Tibial nerve (tissue), 4 donors: ENCODE measurements around the gene AMD1. TPM values are rescaled to one million over a fixed set of nuclear protein-coding genes. Genes with fewer than 3 reads are reported as not detected.
"Not testable (repeated sequence)": the region's sequence is repeated elsewhere in the genome, so short reads cannot be mapped to it uniquely, and the experiment has no call there.

Experiments used
- DNase-seq, 2 donors: peaks; one replicate each; pipeline ENCODE4 v3.0.0-alpha.2; 2019; ENCODE audit warnings: low spot score in 2 of 2
- H3K27ac ChIP-seq, 4 donors: fragments of 200-600 bp; sonication (generic) in 3 of 4; one replicate each; pipeline ENCODE4 v1.5.1; 2017 to 2019; ENCODE audit warnings: mild to moderate bottlenecking in 1 of 4
- H3K27me3 ChIP-seq, 2 donors: fragments of 200-600 bp; sonication (generic) in 1 of 2; one replicate each; pipeline versions ENCODE4 v1.5.1 to v1.6.0; 2017 to 2019
- H3K36me3 ChIP-seq, 3 donors: fragments of 200-600 bp; sonication (generic); one replicate each; pipeline ENCODE4 v1.5.1; 2018 to 2019
- H3K4me1 ChIP-seq, 4 donors: fragments of 200-600 bp; sonication (generic) in 3 of 4; one replicate each; pipeline ENCODE4 v1.5.1; 2017 to 2019
- H3K4me3 ChIP-seq, 4 donors: fragments of 200-600 bp; sonication (generic) in 3 of 4; one replicate each; pipeline ENCODE4 v1.5.1; 2017 to 2019; ENCODE audit warnings: mild to moderate bottlenecking in 1 of 4, moderate library complexity in 1 of 4
- H3K9me3 ChIP-seq, 4 donors: fragments of 200-600 bp; sonication (generic) in 3 of 4; one replicate each; pipeline ENCODE4 v1.5.1; 2017 to 2019
- EP300 ChIP-seq, 2 donors: sonication (generic); formaldehyde crosslinking; IDR thresholded peaks; one replicate each; pipeline ENCODE4 v1.6.1; 2017; ENCODE audit warnings: antibody characterized with exemption in 2 of 2, mild to moderate bottlenecking in 1 of 2
- POLR2A ChIP-seq, 2 donors: fragments of 450-650 bp; IDR thresholded peaks; one replicate each; pipeline ENCODE4 v1.6.1; 2017; ENCODE audit warnings: antibody characterized with exemption in 2 of 2, mild to moderate bottlenecking in 2 of 2, moderate library complexity in 2 of 2
- WGBS, 2 donors: methylation state at CpG; one replicate each; pipeline ENCODE4 v1.1.5; 2018; 5-methylcytosine and 5-hydroxymethylcytosine counted together
- total RNA-seq, 4 donors: library from RNA; depleted of rRNA; stranded (reverse); fragments of >200 nt; gene quantifications; one replicate each; pipeline ENCODE4 v1.1.0, GENCODE V29; 2016
- TF ChIP-seq, protein P1 (sequence below), 5 experiments: fragments of 200-600 bp in 3 of 5; fragments of 450-650 bp in 2 of 5; sonication (generic) in 3 of 5; IDR thresholded peaks; one replicate each; pipeline ENCODE4 v1.5.1; 2016 to 2019; ENCODE audit warnings: antibody characterized with exemption in 5 of 5, mild to moderate bottlenecking in 3 of 5, moderate library complexity in 2 of 5

The AMD1 gene
- total RNA-seq = 10 to 100 TPM; 61.8 to 95.0 (median 81.8) TPM

DNA sequence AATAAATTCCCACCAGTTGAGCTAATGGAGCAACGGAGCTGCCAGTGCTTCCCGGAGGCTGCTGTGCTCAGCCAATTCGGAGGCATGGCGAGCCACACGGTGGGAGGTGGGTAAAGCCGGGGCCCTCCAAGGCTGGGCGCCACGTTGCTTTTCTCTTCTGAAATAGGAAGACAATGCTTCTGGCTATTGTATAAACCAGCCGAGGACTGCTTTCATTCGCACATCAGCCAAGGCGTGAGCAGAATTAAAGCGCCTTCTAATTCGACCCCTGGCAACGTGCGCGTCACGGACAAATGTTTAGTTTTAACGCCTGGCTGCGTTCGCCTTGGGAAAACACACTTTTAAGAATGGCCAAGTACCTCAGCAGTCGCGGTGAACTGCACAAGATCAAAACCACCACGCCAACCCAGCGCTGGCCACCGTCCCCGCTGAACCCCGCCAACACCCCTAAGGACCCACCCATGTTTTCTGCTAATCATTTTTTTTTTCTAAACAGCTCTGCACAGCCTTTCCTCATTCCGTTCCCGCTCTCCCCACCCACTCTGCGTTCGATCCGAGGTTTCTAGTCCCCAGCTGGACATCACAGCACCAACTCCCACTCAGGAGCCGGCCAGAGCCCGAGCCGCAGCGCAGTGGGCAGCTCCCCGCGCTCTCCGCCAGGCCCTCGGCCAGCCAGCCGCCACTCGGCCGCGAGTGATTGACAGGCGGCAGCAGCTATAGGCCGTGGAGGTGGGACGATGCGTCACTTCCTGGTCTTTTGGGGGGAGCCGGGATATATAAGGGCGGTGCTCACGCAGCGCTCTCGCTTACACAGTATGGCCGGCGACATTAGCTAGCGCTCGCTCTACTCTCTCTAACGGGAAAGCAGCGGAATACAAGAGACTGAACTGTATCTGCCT is at the start of gene AMD1:
Gene AMD1 (plus strand): TSS at position 805 of the 899 bp plus-strand sequence. CDS start 321 bp downstream, outside the sequence.
- no peaks in the 10 kb centered on the region for H3K36me3 ChIP-seq
- 0 to 1% methylated on average over 57 to 59 of the region's 59 CpGs for WGBS, 2 donors
- H3K27me3 ChIP-seq = no peaks in the 10 kb centered on the region
- peak; percentile 97 to 98 for DNase-seq
- no peaks in the 10 kb centered on the region for H3K9me3 ChIP-seq
- H3K4me1 ChIP-seq = peaks cover 0 to 35% (median 21%) of the 10 kb centered on the region in 4 donors
- TF ChIP-seq POLR2A (IDR thresholded peaks at IDR 0.05) = peak; percentile 99
- TF ChIP-seq, protein P1, sequence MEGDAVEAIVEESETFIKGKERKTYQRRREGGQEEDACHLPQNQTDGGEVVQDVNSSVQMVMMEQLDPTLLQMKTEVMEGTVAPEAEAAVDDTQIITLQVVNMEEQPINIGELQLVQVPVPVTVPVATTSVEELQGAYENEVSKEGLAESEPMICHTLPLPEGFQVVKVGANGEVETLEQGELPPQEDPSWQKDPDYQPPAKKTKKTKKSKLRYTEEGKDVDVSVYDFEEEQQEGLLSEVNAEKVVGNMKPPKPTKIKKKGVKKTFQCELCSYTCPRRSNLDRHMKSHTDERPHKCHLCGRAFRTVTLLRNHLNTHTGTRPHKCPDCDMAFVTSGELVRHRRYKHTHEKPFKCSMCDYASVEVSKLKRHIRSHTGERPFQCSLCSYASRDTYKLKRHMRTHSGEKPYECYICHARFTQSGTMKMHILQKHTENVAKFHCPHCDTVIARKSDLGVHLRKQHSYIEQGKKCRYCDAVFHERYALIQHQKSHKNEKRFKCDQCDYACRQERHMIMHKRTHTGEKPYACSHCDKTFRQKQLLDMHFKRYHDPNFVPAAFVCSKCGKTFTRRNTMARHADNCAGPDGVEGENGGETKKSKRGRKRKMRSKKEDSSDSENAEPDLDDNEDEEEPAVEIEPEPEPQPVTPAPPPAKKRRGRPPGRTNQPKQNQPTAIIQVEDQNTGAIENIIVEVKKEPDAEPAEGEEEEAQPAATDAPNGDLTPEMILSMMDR (IDR thresholded peaks at IDR 0.05) = peak in 2 of 5 experiments; percentile 51 to 53
- TF ChIP-seq EP300 (IDR thresholded peaks at IDR 0.05) = peak in 1 of 2 donors; percentile 100
- H3K4me3 ChIP-seq = peak within 1 kb of the TSS; percentile 68 to 85 (median 72)
- H3K27ac ChIP-seq = peak within 1 kb of the TSS; percentile 78 to 97 (median 91)

DNA sequence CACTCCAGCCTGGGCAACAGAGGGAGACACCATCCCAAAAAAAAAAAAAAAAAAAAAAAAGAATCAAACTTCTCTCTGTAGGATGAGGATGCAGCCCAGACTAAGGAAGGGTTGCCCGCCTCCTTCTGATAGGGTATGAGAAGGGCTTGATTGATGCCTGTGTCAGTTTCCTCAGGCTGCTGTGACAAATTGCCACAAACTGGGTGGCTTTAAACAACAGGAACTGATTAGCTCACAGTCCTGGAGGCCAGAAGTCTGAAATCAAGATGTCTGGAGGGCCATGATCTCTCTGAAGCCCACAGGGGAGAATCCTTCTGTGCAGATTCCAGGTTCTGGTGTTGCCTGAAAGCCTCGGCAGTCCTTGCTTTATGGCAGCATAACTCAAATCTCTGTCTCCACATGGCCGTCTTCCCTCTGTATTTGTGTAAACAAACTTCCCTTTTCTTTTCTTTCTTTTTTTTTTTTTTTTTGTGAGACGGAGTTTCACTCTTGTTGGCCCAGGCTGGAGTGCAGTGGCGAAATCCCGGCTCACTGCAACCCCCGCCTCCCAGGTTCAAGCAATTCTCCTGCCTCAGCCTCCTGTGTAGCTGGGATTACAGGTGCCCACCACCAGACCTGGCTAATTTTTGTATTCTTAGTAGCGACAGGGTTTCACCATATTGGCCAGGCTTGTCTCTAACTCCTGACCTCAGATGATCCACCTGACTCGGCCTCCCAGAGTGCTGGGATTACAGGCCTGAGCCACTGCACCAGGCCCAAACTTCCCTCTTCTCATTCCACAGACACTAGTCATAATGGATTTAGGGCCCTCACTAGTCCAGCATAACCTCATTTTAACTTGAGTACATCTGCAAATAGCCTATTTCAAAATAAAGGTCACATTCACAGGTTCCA is 48.1 kb upstream of the AMD1 start:
- Histone ChIP-seq H3K36me3 (no peaks in the 10 kb centered on the region), H3K4me1 (peaks cover 0 to 19% (median 5%) of the 10 kb centered on the region in 4 donors), H3K4me3 (no peak overlapping the region), H3K9me3 (no peaks in the 10 kb centered on the region), H3K27ac (peak overlapping the region in 2 of 4 donors; percentile 65 to 77), H3K27me3 (no peaks in the 10 kb centered on the region)
- peak in 1 of 2 donors; percentile 12 for DNase-seq
- TF ChIP-seq POLR2A (IDR thresholded peaks at IDR 0.05) = no peak
- no peak for TF ChIP-seq EP300 (IDR thresholded peaks at IDR 0.05)
- WGBS, 2 donors = 61 to 67% methylated on average over 9 of the region's 9 CpGs

DNA sequence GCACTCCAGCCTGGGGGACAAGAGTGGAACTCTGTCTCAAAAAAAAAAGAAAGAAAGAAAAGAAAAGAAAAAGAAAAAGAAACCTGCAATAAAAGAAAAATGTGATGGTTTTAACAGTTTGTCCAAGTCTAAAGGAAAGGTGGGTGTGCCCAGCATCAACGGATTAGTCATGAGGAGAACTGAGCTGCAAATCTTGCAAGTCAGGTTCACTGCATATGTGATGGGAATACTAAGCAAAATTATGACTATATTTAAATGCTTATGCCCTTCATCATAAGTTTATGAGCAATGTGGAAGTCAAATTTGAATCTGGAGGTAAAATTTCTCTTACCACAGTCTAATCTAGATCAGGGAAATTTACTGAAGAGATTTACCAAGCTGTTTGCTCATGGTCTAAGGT is 46.2 kb upstream of the AMD1 start:
- no peaks in the 10 kb centered on the region for H3K9me3 ChIP-seq
- DNase-seq = no peak
- TF ChIP-seq POLR2A (IDR thresholded peaks at IDR 0.05) (no peak), EP300 (IDR thresholded peaks at IDR 0.05) (no peak)
- TF ChIP-seq, protein P1 (IDR thresholded peaks at IDR 0.05) = no peak
- no peak overlapping the region for H3K4me3 ChIP-seq
- no peaks in the 10 kb centered on the region for H3K4me1 ChIP-seq
- no peaks in the 10 kb centered on the region for H3K27me3 ChIP-seq
- 69 to 72% methylated on average over 1 of the region's 1 CpG for WGBS, 2 donors
- H3K27ac ChIP-seq = no peak overlapping the region
- peaks cover 0 to 5% (median 0%) of the 10 kb centered on the region in 3 donors for H3K36me3 ChIP-seq

DNA sequence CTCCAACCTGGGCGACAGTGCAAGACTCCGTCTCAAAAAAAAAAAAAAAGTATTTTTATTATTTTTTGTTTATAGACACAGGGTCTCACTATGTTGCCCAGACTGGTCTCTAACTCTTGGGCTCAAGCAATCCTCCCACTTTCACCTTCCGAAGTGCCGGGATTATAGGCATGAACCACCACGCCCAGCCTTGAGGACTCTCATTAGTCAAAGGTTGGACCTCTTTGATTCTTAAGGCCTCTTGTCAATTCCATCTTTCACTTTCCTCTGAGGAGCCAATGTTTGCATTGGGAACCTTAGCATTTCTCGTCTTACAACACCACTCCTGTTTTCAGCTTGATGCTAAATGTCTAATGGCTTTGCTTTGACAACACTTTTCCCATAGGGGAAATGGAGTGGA is 43.2 kb upstream of the AMD1 start:
- Histone ChIP-seq H3K4me3 (no peak overlapping the region), H3K9me3 (no peaks in the 10 kb centered on the region), H3K27me3 (no peaks in the 10 kb centered on the region), H3K27ac (no peak overlapping the region), H3K4me1 (no peaks in the 10 kb centered on the region), H3K36me3 (peaks cover 0 to 5% (median 0%) of the 10 kb centered on the region in 3 donors)
- WGBS, 2 donors = 94 to 95% methylated on average over 6 of the region's 6 CpGs
- DNase-seq = no peak
- TF ChIP-seq EP300 (IDR thresholded peaks at IDR 0.05) = no peak
- no peak for TF ChIP-seq POLR2A (IDR thresholded peaks at IDR 0.05)
- TF ChIP-seq, protein P1 (IDR thresholded peaks at IDR 0.05) = no peak

DNA sequence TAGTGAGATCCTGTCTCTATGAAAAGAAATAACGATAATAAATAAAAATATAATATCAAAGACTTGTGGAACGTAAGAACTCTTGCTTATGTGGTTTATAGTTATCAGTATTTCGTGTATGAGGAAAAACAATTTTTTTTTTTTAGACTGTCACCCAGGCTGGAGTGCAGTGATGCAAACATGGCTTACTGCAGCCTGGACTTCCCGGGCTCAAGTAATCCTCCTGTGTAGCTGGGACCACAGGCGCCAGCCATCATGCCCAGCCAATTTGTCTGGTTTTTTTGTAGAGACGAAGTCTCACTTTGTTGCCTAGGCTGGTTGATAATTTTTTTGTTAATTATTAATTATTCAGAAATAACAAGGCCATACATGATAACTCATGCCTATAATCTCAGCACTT is 40.8 kb upstream of the AMD1 start:
- Histone ChIP-seq H3K9me3 (no peaks in the 10 kb centered on the region), H3K4me3 (no peak overlapping the region), H3K4me1 (no peaks in the 10 kb centered on the region), H3K36me3 (peaks cover 0 to 5% (median 0%) of the 10 kb centered on the region in 3 donors), H3K27me3 (no peaks in the 10 kb centered on the region), H3K27ac (no peak overlapping the region)
- DNase-seq = no peak
- WGBS, 2 donors = 93 to 97% methylated on average over 6 of the region's 6 CpGs
- TF ChIP-seq, protein P1 (IDR thresholded peaks at IDR 0.05) = no peak
- no peak for TF ChIP-seq POLR2A (IDR thresholded peaks at IDR 0.05)
- TF ChIP-seq EP300 (IDR thresholded peaks at IDR 0.05) = no peak

DNA sequence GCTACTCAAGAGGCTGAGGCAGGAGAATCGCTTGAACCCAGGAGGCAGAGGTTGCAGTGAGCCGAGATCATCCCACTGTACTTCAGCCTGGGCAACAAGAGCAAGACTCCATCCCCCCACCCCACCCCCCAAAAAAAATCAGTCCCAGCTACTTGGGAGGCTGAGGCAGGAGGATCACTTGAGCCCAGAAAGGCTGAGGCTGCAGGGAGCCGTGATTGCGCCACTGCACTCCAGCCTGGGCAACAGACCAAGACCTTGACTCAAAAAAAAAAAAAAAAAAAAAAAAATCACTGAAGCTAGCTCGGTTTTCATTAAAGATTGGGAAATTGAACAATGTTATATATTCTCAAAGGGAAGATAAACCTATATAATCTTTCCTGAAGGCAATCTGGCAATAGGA is 38.8 kb upstream of the AMD1 start:
- not testable (repeated sequence) for H3K36me3 ChIP-seq, H3K4me1 ChIP-seq, H3K4me3 ChIP-seq, H3K27me3 ChIP-seq, H3K27ac ChIP-seq, H3K9me3 ChIP-seq, DNase-seq
- WGBS, 2 donors = 73 to 78% methylated on average over 5 of the region's 5 CpGs
